ENCODE measurements around the gene SMIM41.

Gene SMIM41

GRCh38 chr12:52152905-52153317 is 73.4 kb downstream of the SMIM41 start:
- TF ChIP-seq CTCF (IDR thresholded peaks at IDR 0.05; ENCODE audit: extremely low read depth, missing control alignments): no peak
- no peak for DNase-seq (ENCODE audit: low spot score)

DNA sequence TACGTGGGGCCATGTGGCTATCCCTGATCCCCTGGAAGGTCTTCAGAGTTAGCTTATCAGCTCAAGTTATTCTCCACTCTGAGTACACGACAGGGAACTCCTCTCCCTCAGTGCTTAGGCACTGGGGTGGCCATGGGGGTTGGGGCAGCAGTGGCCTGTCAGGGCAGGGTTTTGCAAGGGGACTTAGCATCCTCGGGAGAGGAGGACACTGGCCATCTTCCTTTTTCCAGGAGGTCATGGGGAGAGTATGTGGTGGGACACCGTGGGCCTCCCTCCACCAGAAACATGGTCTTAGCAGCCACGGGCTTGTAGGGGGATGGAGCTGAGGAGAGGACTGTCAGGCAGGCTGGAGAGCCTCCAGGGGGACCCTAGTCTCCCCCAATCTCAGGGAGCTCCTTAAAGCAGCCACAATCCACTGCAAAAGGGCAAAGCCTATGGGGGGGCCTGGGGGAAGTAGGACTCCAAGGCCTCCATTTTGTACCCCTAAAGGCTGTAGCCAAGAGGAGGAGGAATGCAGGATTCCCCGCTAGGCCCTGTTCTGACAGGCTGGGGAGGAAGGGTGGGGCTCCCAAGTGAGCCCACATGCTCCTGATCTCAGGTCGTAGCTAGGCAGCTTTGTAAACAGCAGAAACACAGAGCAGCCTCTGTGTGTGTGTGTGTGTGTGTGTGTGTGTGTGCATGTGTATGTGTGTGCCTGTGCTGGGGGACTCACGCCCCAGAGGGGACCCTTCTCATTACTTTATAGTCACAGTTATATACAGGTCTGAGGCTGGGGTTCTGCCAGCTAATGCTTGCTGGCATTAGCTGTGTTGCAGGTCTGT is 75.8 kb downstream of the SMIM41 start:
- TF ChIP-seq CTCF (IDR thresholded peaks at IDR 0.05; ENCODE audit: extremely low read depth, missing control alignments): no peak
- no peak for DNase-seq (ENCODE audit: low spot score)

GRCh38 chr12:52156311-52156710 is 76.8 kb downstream of the SMIM41 start:
- DNase-seq (ENCODE audit: low spot score): no peak

DNA sequence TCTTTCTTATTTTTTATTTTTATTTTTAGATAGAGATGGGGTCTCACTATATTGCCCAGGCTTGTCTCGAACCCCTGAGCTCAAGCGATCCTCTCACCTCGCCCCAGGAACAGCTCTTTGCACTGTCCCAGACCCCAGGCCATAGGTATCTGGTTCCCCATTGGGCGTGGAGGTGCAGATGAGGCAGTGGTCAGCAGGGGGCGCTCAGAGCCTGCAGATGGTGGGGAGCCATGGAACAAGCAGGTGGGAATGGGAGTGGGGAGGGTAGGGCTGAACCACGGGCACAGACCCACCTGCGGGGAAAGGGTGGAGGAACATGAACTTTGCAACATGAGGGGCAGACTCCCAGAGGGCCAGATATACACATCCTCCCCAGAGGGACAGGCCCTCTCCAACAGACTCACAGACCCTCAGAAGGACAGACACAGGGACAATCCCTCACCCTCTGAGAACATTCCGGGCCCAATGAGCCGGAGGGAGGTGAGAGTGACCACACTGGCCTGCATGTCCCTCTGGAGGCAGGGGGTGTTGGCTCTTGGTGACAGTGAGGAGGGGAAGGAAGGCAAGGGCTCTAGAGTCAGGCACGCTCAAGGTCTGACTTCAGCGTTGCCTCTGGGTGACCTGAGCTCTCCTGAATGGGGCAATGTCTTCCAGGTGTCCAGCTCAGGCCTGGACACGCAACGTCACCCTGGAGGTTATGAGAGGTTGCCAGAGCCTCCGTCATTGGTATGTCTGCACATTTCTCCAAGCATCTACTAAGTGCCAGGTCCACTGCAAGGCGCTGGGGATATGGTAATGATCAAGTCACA is 77.5 kb downstream of the SMIM41 start:
- DNase-seq (ENCODE audit: low spot score): peak; percentile 83
- peak; percentile 91 for TF ChIP-seq CTCF (IDR thresholded peaks at IDR 0.05; ENCODE audit: extremely low read depth, missing control alignments)

More at GRCh38 chr12:52156311-52156710, 76.8 kb downstream of the SMIM41 start:
- TF ChIP-seq CTCF (IDR thresholded peaks at IDR 0.05; ENCODE audit: extremely low read depth, missing control alignments): no peak

- no peak for DNase-seq (ENCODE audit: low spot score)
- no peak for TF ChIP-seq CTCF (IDR thresholded peaks at IDR 0.05; ENCODE audit: extremely low read depth, missing control alignments)
These were observed 78.2 kb downstream of the SMIM41 start for GRCh38 chr12:52157566-52158150.

All from GM20000 (cell line).